ENCODE measurements around the gene ADRA2B.

The ADRA2B gene

DNA sequence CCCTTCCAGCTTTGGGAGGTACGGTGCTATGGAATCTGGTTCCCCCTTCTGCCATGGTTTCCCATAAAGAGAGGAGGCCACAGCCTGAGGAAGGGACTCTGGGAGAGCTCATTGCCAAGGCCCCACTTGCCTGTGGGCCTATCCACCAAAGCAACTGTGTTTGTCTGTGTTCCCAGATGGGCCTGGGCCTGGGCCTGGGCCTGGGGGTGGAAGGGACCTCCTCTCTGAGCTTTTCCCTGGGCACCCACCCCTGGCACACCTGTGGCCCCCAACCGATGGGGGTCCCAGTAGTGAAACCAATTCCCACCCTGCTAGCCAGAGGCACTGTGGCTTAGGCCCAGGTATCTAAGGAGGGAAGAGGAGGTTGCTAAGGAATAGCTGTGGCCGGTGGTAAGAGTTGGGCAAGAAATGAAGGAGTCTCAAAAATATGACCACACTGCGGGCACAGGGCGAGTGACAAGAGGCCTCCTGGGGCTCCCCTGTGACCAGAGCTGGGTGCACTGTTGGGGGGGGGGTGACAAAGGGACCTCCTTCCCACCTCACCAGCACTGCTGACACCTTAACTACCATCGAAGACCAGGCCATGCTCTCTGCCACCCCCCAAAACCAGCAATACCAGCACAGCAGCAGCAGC, 33.8 kb upstream of the ADRA2B start:
- no peak for DNase-seq

DNA sequence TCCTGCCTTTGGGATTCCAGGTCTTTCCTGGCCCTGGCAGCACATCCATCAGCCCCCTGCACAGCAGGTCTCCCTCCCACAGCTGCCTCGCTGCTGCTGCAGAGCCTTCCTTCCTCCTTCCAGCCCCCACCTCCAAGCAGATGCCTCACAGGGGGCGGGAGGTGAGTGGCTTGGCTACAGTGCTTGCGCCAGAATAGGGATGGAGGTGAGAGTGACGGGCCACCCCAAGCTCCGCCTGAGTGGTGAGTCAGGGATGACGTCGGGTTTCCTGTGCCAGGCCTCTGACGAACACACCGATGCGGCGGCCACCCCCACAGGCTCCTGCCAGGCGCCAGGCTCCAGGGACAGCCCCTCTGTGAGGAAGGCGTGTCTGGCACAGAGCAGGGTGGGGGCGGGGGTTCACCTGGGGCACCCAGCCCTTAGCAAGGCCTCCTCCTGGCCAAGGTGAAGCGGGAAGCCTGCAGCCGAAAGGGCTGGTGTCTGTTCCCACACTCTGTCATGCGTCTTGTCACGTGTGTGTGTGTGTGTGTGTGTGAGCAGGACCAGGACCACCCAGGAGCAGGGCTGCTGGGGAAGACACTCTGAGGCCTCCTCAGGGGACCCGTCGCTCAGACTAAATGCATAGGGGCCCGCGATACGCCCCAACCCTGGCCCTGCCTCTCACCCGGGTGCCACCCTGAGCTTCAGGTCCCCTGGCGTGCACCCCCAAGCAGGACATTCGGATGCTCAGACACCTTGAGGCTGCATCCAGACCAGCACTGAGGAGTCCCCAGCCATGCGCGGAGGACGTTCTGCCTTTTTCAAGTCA, 32.2 kb upstream of the ADRA2B start:
- peak; percentile 98 to 99 for DNase-seq

DNA sequence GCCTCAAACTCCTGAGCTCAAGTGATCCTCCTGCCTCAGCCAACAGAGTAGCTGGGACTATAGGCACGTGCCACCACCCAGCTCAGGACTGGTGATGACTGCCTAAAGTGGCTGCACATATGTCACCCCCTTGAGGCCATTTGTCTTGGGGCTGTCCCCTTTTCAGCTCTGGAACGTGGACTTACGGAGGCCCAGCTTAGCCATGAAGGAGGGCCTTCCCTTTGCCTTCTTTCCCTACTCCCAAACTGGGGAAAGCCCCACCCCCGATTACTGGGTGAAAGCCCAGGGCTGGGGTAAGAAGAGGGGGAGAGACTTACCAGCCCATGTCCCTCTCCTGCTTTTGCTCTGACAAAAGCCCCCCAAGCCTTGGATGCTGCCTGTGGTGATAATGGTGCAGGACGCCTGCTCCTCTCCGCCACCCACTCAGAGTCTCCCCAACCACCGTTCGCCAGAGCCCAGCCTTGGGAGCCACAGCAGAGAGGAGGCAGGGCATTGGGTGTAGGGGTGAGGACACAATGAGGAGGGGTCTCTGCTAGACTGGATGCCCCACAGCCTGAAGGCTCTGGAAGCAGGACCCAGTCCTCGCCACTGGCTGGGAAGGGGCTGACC, 31.3 kb upstream of the ADRA2B start:
- no peak for DNase-seq

DNA sequence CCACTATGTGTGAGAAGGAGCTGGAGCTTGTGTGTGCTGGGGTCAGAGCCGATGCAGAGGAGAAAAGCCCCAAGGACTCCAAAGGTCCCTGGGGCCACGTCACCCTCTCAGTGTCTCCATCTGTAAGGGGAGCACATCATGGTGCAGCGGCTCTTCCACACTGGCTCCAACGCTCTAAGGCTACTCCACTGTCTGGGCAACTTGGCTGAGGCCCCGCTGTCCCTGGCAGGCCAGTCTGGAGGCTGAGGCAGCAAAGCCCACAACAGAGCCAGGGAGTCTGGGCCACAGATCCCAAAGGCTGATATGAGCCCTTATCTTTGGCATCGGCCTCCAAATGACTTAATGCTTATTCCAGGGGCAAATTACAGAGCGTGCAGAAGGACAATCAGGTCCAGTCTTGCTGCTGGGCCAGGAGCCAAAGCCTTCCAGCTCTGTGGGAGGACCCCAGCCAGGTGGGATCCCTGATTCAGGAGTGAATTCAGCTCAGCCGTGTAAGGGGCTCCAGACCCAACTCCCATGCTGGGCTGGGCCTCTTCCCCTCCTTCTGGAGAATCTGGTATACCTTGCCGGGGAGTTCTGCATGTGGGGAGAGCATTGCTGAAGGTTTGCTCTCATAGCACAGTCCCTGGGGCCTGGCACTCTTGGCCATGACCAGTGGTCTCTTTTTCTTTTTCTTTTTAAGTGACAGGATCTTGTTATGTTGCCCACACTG, 30.7 kb upstream of the ADRA2B start:
- DNase-seq = peak in 1 of 2 donors; percentile 22

DNA sequence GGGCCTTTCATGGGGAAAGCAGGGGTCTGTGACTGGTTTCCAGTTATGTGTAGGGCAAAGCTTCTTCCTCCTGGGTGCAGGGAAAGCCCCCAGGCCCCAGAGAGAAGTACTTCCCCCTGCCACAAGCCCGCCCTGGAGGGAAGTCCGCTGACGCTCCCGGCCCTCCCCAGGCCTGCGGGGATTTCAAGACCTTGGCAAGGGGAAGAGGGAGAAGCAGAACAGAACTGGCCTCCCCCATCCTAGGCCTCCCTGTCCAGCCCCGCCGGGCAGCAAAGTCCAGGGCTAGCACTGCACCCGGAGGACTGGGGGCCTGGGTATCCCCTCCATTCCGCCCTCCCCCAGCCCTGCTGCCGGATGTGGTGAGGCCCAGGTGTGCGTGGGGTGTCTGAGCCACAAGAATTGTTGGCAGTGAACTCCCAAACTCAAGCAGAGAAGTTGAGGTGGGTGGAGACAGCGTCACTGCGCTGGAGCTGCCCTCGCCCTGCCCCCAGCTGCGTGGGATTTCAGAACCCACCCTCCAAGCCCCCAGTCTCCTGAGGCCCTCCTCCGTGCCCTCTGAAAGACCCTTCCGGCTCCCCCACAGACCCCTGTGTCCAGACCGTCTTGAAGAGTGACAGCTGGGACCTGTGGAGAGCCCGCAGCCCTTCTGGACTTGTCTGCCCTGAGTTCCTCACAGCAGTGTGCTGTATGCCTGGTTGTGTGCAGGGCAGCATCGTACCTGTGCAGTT, 29.9 kb upstream of the ADRA2B start:
- peak; percentile 88 to 90 for DNase-seq

DNA sequence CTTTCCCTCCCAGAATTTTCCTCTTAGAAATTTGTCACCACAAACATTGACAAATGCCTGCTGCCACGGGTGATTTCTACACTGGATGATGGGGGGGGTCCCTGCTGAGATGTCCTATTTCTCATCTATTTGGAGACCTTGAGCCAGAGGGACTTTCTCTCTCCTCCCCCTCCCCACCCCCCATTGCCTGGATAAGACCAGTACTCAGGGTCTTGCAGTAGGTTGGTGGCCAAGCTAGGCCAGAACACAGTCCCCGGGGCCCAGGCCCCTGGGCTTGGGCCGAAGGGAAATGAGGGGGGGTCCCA, 29.4 kb upstream of the ADRA2B start:
- no peak for DNase-seq

DNA sequence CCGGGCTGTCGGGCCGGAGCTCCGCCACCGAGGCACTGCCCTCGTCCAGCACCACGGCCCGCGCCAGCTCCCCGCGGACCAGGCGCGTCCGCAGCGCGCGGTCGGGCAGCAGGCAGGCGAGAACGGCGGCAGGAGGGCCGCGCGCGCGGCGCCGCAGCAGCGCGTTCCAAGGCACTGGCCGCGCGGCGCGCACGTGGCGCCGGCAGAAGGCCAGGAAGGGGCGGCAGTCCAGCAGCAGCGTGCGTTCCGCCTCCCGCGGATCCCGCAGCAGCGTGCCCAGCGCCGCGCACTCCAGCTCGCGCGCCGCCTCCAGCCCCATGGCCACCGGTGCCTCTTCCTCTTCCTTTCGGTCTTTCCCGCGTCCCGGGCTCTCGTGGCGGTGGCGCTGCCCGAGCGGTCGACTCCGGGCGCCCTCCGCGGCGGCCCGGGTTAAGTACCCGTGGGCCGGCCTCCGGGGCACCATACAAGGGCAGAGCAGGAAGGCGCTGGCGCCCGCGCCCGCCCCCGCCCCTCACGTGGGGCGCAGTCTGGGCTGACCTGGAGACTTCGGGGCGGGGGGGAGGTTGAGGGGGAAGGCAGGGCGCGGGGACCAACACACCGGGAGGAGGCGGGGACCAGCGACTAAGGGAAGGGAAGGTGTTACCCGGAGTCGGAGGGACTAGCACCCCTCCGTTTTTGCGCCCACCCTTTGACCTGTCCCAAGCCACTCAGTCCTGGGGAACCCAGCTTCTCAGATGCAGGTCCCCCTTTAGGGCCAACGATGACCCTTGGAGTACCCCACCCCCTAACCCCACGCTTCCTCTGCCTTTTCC, 28.9 kb upstream of the ADRA2B start, which contains the start of gene DUSP2:
Gene DUSP2, minus strand, starts transcription at position 405 of the 812 bp plus-strand sequence. Its CDS starts 86 bp downstream, at position 319.
- peak; percentile 90 to 94 for DNase-seq

DNA sequence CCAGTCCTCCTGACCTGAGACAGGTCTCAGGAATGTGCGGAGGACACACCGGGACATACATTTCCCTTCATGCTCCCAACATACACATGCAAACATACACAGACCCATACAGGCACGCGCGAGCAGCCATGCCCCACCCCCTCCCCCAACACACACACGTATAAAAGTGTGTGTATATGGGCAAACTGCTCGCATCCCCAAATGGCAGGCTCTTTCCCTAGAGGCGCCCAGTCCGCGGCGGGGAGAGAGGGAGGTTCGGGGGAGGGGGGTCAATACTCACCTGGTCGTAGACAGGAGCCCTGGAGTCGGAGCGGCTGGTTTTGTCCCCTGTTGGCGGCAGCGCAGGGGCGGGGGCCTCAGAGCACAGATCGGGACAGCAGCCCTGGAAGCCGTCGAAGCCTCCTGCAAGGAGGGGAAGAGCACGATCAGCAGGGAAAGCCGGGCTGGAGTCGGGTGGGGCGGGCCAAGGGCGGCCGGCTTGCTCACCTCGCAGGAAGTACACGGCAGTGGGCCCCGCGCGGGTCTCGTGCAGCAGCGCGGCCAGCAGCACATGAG, 28.2 kb upstream of the ADRA2B start:
- DNase-seq = peak; percentile 54 to 62

DNA sequence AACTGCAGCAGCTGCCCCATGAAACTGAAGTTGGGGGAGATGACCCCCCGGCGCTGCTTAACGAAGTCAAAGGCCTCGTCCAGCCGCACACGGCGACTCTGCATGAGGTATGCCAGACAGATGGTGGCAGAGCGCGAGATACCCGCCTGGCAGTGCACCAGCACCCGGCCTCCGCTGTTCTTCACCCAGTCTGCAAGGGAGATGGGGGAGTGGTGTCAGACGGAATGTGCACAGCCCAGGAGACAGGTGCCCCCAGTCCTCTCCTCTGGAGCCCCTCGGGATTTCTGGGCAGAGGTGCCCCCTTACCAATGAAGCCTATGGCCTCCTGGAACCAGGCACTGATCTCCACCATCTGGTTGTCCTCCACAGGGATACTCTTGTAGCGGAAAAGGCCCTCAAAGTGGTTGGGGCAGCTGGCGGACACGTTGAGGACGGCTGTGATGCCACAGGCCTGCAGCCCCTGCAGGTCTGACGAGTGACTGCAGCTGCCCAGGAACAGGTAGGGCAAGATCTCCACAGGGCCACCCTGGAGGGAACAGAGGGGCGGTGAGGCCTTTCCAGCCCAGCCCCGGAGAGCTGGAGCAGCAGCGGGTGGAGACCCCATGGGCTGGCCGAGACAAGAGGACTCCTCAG, 27.6 kb upstream of the ADRA2B start:
- peak in 1 of 2 donors; percentile 49 for DNase-seq

DNA sequence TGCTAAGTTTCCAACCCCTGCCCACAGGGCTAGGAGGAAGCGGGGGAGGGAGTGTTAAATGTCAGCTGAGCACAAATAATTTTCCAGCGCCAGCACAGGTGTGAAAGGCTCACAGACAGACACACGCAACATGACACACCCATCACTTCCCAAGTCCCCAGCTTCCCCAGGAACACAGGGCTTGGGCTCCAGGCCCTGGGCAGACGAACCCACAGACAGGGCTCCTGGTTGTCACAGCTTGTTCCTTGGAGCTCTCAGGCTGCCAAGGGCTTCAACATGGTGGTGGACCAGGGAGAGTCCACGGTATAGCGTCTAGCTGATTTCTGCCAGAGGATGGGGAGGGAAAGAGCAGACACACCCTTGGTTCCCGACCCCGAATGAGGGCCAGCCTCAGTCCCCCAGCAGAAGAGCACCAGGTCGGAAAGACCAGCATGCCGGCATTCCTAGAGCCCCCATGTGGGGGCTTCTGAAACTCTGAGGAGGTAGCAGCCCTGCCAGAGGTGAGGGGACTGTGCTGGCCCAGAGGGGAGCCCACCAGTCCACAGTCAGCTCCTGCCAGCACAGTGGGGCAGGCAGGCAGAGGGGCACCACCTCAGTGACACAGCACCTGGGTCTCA, 27.0 kb upstream of the ADRA2B start:
- peak; percentile 57 to 61 for DNase-seq

DNA sequence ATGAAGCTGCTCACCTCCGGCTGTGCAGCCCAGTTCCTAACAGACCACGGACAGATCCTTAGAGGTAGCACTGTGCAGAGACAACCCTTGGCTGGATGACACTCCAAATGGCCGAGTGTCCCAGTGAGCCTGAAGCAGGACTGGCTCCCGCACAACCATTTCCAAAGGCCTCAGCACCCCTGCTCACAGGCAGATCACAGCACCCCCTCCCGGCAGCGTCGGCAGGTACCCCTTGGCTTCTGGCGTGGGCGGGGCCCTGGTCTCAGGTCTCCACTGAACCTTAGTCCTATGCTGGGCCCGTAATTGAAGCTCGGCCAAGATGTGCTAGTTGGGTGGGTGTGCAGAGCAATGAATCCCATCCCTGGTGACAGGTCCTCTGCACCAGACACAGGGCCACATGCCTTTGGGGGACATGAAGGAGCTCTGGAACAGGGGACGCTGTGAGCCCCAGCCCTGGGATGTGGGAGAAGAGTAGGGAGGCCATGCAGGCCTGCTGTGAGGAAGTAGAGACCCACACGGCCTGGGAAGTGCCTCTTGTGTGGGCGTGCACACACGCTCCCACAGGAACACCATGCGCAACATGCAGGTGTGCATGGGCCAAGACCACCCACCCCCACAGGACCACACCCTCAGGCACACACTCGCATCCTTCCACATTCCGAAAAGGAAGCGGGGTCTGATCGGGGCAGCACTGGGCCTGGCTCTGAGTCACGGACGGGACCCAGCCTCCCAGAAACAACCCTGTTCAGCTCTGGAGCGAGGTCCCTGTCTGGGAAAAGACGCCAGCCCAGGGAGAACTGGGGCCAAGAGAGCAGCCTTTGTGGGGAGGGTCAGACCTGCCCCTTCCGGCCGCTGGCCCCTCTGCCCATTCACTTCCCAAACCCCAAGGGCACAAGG, 26.1 kb upstream of the ADRA2B start:
- DNase-seq = peak; percentile 70 to 81

DNA sequence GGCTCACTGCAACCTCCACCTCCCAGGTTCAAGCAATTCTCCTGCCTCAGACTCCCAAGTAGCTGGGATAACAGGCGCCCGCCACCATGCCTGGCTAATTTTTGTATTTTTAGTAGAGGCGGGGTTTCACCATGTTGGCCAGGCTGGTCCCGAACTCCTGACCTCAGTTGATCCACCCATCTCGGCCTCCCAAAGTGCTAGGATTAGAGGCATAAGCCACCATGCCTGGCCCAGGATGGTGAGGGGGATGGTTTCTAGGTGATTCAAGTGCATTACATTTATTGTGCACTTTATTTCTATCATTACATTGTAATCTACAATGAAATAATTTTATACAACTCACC, 25.2 kb upstream of the ADRA2B start:
- DNase-seq = peak in 1 of 2 donors; percentile 40

DNA sequence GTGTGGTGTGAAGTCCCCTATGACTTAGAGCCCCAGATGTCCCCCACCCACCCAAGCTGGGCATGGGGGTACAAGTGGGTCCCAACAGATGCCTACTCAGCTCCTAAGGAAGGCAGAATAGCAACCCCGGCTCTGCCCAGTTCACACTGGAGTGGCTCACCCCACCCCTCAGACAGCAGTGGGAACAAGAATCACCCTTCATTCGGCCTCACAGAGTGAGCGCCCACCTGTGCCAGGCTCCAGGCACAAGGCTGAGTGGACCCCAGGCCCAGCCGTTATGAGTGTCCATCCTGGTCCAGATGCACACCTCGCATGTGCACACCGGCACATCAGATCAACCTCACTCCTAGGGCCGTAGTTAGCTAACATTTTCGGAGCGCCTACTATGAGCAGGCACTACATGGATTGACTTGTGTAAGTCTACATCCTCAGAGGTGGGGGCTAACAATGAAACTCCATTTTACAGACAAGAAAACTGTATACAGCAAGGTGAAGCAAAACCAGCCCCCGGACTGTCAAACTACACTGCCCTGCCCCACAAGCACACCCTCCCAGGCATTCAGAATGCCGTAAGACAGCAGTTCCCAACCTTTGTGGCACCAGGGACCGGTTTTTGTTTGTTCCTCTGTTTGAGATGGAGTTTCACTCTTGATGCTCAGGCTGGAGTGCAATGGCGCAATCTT, 24.7 kb upstream of the ADRA2B start:
- DNase-seq = peak in 1 of 2 donors; percentile 37

DNA sequence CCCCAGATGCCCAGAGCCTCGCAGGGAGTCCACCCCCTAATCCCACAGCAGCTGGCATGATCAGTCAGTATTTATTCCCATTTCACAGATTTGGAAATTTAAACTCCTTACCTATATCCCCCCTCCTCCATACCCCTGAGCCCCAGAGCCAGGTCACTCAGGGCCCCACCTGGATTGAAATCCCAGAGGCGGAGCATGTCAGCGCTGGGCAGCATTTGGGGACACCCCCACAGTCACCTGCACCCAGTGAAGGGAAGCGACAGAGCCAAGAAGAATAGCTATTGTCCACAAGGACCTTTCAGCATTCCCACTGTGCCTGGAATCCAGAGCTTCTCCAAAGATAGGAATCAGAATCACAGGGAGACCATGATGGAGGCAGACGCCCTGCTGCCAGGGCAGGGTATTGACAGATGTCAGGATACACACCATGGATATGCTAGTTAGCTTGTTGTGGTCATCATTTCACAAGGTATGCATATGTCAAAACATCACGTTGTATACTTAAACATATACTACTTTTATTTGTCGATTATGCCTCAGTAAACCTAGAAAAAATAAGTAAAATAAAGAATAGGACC, 22.9 kb upstream of the ADRA2B start:
- DNase-seq = no peak

DNA sequence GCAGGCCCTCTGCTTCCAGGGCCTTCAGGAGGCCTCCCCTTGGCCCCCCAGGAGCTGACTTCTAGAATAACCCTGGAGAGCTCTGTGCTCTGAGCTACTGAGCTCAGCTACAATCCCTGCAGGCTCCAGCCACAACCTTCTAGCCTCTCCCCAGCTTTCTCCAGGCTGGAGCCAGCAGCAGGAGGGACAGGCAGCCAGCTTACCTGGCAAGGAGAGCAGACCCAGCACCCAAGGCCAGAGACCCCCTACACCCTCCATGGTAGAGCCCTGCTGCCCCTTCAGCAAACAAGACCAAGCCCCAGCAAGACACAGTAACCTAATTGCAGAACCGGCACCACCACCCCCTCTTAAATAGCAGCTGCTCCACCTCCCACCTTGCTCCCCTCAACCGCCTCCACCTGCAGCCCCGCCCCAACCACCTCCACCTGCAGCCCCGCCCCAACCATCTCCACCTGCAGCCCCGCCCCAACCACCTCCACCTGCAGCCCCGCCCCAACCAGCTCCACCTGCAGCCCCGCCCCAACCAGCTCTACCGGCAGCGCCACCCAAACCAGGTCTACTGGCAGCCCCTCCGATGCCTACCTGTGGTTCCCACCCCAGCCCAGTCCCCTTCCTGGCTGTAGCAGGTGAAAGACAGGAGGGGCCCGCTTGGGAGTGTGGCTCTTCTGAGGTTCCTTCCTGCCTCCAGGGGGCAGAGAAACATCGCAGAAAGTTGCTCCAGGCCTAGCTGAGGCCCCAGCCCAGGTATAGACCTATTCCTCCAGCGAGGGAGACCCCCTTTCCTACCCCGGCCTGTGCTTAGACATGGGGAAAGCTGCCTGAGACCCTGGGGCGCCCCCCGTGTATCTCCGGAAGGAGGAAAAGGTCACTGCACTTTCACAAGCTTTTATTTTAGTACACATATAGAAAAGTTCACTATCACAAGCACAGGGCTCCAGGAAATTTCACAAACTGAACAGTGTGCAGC, 22.1 kb upstream of the ADRA2B start, which contains the start of gene ASTL:
Gene ASTL, minus strand, starts transcription at position 324 of the 967 bp plus-strand sequence. Its CDS starts 66 bp downstream, at position 258.
- DNase-seq = peak; percentile 58 to 67

DNA sequence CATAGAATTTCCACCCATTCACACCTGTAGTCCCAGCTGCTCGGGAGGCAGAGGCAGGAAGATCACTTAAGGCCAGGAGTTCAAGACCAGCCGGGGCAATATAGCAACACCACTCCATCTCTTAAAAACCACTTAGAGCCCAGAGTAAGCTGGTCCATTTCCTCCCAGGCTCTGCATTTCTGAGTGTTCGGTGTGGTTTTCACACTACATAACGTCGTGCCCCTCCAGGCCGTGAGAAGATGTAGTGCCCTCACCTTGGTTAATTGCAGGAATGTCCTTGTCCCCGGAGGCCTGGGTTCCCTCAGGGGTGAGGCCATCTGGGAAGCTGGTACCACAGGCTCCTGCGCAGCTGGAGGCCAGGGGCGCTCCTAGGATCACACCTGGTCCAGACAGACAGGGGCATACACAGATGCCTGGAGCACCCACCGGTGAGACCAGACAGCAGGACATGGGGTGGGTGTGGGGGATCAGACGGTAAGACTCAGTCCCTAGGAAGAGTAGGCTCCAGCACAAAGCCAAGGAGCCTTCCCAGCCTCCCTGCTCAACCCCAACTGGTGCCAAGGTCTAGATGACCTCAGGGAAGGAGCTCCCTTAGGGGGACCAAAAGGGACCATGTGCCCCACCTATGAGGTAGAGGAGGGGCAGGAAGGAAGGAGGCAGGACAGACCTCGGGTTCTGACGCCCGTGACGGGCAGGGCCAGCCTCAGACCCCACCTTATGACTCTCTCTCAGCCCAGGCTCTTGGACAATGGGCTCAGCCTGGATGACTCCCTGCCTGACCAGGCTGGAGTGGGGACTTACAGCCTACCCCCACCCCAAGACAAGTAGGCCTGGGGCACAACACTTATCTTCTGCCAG, 21.2 kb upstream of the ADRA2B start:
- no peak for DNase-seq

All from activated CD4-positive, alpha-beta T cell treated with anti-CD3 and anti-CD28 coated beads for 4 hours (primary cell).